WTC11 (cell line): Measurements from ENCODE around the gene MORC2. TPM values are rescaled to one million over a fixed set of nuclear protein-coding genes. Genes with fewer than 3 reads are reported as not detected.

Source experiments
- ATAC-seq: fragments of 200-7000 bp; cut with Tn5 transposase; 2 replicates; pipeline ENCODE4 v1.10.0; 2021; ENCODE audit warnings: mild to moderate bottlenecking, moderate library complexity
- CTCF ChIA-PET: fragments of 300-600 bp; sonication (Branson Sonifier 250); formaldehyde crosslinking; loops from one replicate; lab custom pipeline; 2021; ENCODE audit warnings: antibody characterized with exemption; lab: Charles Lee
- POLR2A ChIA-PET: fragments of 350-600 bp; sonication (Branson Sonifier 250); formaldehyde crosslinking; loops from one replicate; lab custom pipeline; 2021; ENCODE audit warnings: antibody characterized with exemption; lab: Charles Lee
- DNase-seq: peaks from one replicate; pipeline ENCODE4 v3.0.0; 2021; ENCODE audit warnings: low spot score
- H3K27ac Mint-ChIP-seq: 2 replicates; pipeline ENCODE4 v1.8.0; 2021; ENCODE audit warnings: mixed read lengths
- H3K27me3 Mint-ChIP-seq: 2 replicates; pipeline ENCODE4 v1.8.0; 2021; ENCODE audit warnings: low read depth, mild to moderate bottlenecking, moderate library complexity, mixed read lengths
- H3K36me3 Mint-ChIP-seq: 2 replicates; pipeline ENCODE4 v1.8.0; 2021; ENCODE audit warnings: mixed read lengths
- H3K4me1 Mint-ChIP-seq: 2 replicates; pipeline ENCODE4 v1.8.0; 2022; ENCODE audit warnings: mixed read lengths
- H3K4me3 Mint-ChIP-seq: 2 replicates; pipeline ENCODE4 v1.8.0; 2021; ENCODE audit warnings: mild to moderate bottlenecking, moderate library complexity, mixed read lengths
- H3K9me3 Mint-ChIP-seq: 2 replicates; pipeline ENCODE4 v1.8.0; 2021; ENCODE audit warnings: mixed read lengths
- CBFB ChIP-seq: sonication (generic); formaldehyde crosslinking; IDR thresholded peaks from 2 replicates; pipeline ENCODE4 v1.8.1; 2022; ENCODE audit warnings: mild to moderate bottlenecking, low read depth, missing genetic modification reagents
- CREB1 ChIP-seq: sonication (generic); formaldehyde crosslinking; IDR thresholded peaks from 2 replicates; pipeline ENCODE4 v1.8.0; 2023; ENCODE audit warnings: mild to moderate bottlenecking, missing genetic modification reagents
- IRF2 ChIP-seq: sonication (generic); formaldehyde crosslinking; IDR thresholded peaks from 2 replicates; pipeline ENCODE4 v1.8.0; 2022; ENCODE audit warnings: low read depth, missing genetic modification reagents, borderline replicate concordance
- KAT7 ChIP-seq: sonication (generic); formaldehyde crosslinking; IDR thresholded peaks from 2 replicates; pipeline ENCODE4 v1.8.1; 2023; ENCODE audit warnings: missing genetic modification reagents, mild to moderate bottlenecking, borderline replicate concordance
- NFYB ChIP-seq: sonication (generic); formaldehyde crosslinking; conservative IDR thresholded peaks from 2 replicates; pipeline ENCODE4 v1.8.0; 2022; ENCODE audit warnings: low read depth, missing genetic modification reagents
- ZNF121 ChIP-seq: sonication (generic); formaldehyde crosslinking; IDR thresholded peaks from 2 replicates; pipeline ENCODE4 v1.8.0; 2023; ENCODE audit warnings: missing genetic modification reagents
- ZNF232 ChIP-seq: sonication (generic); formaldehyde crosslinking; IDR thresholded peaks from 2 replicates; pipeline ENCODE4 v1.8.0; 2022; ENCODE audit warnings: mild to moderate bottlenecking, missing genetic modification reagents
- ZNF416 ChIP-seq: fragments of 250-450 bp; sonication (Bioruptor Pico); IDR thresholded peaks from 2 replicates; pipeline ENCODE4 v1.9.0; 2021; ENCODE audit warnings: mild to moderate bottlenecking, inconsistent platforms
- ZNF423 ChIP-seq: fragments of 250-450 bp; sonication (Bioruptor Pico); IDR thresholded peaks from 2 replicates; pipeline ENCODE4 v2.1.2; 2022; ENCODE audit warnings: mild to moderate bottlenecking, moderate library complexity
- total RNA-seq: library from RNA; stranded (reverse); gene quantifications from 3 replicates; pipeline ENCODE4 v1.2.3, GENCODE V29; 2021
- TF ChIP-seq, protein P1 (sequence below): sonication (generic); formaldehyde crosslinking; IDR thresholded peaks from 2 replicates; pipeline ENCODE4 v1.8.0; 2022; ENCODE audit warnings: mild to moderate bottlenecking, missing genetic modification reagents
- TF ChIP-seq, protein P2 (sequence below): fragments of 250-450 bp; sonication (Bioruptor Pico); IDR thresholded peaks from 2 replicates; pipeline ENCODE4 v1.9.0; 2021; ENCODE audit warnings: mild to moderate bottlenecking, borderline replicate concordance
- TF ChIP-seq, protein P3 (sequence below): sonication (generic); formaldehyde crosslinking; IDR thresholded peaks from 2 replicates; pipeline ENCODE4 v1.8.1; 2023; ENCODE audit warnings: mild to moderate bottlenecking, missing genetic modification reagents
- TF ChIP-seq, protein P4 (sequence below): fragments of 250-450 bp; sonication (Bioruptor Pico); IDR thresholded peaks from 2 replicates; pipeline ENCODE4 v1.9.0; 2021; ENCODE audit warnings: mild to moderate bottlenecking
- TF ChIP-seq, protein P5 (sequence below): sonication (generic); formaldehyde crosslinking; IDR thresholded peaks from 2 replicates; pipeline ENCODE4 v1.8.1; 2022; ENCODE audit warnings: mild to moderate bottlenecking, missing genetic modification reagents, moderate library complexity, borderline replicate concordance

MORC2 gene
- total RNA-seq, 1 experiment from 2014 or later: 62.3 TPM

DNA sequence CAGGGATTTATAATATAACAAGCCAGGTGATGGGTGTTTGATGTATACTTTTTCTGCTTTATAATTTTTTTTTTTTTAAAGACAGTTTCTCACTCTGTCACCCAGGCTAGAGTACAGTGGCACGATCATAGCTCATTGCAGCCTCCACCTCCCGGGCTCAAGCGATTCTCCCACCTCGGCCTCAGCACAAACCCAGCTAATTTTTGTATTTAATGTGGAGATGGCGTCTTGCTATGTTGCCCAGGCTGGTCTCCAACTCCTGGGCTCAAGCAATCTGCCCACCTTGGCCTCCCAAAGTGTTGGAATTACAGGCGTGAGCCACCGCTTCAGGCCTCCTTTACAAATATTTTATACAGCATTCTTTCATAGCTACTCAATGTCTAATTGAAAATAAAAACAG, 48.6 kb downstream of the MORC2 start:
- ChIA-PET CTCF (interaction anchor here (0.7 to 1.2 kb wide), 4 partner anchors 25 to 157 kb away, joined by 3 to 4 read pairs (median 4); no protein-coding TSS in a partner anchor), POLR2A (no interaction called here)
- Mint-ChIP-seq H3K27me3 (peaks cover 2% of the 10 kb centered on the region; the same call in 1 of the 2 replicates), H3K27ac (no peak overlapping the region), H3K4me3 (no peak overlapping the region), H3K4me1 (peaks cover 4% of the 10 kb centered on the region; the same call in 1 of the 2 replicates), H3K9me3 (peaks cover 14% of the 10 kb centered on the region), H3K36me3 (peaks cover 27% of the 10 kb centered on the region)
- no peak for DNase-seq
- ATAC-seq: no peak
- peak; percentile 70; the same call in 1 of the 2 replicates for TF ChIP-seq ZNF121 (CRISPR knock-in tag)
- TF ChIP-seq, protein P1, sequence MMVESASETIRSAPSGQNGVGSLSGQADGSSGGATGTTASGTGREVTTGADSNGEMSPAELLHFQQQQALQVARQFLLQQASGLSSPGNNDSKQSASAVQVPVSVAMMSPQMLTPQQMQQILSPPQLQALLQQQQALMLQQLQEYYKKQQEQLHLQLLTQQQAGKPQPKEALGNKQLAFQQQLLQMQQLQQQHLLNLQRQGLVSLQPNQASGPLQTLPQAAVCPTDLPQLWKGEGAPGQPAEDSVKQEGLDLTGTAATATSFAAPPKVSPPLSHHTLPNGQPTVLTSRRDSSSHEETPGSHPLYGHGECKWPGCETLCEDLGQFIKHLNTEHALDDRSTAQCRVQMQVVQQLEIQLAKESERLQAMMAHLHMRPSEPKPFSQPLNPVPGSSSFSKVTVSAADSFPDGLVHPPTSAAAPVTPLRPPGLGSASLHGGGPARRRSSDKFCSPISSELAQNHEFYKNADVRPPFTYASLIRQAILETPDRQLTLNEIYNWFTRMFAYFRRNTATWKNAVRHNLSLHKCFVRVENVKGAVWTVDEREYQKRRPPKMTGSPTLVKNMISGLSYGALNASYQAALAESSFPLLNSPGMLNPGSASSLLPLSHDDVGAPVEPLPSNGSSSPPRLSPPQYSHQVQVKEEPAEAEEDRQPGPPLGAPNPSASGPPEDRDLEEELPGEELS (CRISPR knock-in tag): no peak
- TF ChIP-seq CREB1: no peak

GRCh38 chr22:30918761-30919160, 49.8 kb downstream of the MORC2 start:
- H3K36me3 Mint-ChIP-seq: peaks cover 16% of the 10 kb centered on the region
- CTCF ChIA-PET: interaction anchor here (1.2 kb wide), 1 partner anchor 156 kb away, joined by 4 read pairs; no protein-coding TSS in a partner anchor
- TF ChIP-seq, protein P2, sequence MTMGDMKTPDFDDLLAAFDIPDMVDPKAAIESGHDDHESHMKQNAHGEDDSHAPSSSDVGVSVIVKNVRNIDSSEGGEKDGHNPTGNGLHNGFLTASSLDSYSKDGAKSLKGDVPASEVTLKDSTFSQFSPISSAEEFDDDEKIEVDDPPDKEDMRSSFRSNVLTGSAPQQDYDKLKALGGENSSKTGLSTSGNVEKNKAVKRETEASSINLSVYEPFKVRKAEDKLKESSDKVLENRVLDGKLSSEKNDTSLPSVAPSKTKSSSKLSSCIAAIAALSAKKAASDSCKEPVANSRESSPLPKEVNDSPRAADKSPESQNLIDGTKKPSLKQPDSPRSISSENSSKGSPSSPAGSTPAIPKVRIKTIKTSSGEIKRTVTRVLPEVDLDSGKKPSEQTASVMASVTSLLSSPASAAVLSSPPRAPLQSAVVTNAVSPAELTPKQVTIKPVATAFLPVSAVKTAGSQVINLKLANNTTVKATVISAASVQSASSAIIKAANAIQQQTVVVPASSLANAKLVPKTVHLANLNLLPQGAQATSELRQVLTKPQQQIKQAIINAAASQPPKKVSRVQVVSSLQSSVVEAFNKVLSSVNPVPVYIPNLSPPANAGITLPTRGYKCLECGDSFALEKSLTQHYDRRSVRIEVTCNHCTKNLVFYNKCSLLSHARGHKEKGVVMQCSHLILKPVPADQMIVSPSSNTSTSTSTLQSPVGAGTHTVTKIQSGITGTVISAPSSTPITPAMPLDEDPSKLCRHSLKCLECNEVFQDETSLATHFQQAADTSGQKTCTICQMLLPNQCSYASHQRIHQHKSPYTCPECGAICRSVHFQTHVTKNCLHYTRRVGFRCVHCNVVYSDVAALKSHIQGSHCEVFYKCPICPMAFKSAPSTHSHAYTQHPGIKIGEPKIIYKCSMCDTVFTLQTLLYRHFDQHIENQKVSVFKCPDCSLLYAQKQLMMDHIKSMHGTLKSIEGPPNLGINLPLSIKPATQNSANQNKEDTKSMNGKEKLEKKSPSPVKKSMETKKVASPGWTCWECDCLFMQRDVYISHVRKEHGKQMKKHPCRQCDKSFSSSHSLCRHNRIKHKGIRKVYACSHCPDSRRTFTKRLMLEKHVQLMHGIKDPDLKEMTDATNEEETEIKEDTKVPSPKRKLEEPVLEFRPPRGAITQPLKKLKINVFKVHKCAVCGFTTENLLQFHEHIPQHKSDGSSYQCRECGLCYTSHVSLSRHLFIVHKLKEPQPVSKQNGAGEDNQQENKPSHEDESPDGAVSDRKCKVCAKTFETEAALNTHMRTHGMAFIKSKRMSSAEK (CRISPR knock-in tag): no peak
- TF ChIP-seq ZNF121 (CRISPR knock-in tag): no peak
- TF ChIP-seq, protein P3, sequence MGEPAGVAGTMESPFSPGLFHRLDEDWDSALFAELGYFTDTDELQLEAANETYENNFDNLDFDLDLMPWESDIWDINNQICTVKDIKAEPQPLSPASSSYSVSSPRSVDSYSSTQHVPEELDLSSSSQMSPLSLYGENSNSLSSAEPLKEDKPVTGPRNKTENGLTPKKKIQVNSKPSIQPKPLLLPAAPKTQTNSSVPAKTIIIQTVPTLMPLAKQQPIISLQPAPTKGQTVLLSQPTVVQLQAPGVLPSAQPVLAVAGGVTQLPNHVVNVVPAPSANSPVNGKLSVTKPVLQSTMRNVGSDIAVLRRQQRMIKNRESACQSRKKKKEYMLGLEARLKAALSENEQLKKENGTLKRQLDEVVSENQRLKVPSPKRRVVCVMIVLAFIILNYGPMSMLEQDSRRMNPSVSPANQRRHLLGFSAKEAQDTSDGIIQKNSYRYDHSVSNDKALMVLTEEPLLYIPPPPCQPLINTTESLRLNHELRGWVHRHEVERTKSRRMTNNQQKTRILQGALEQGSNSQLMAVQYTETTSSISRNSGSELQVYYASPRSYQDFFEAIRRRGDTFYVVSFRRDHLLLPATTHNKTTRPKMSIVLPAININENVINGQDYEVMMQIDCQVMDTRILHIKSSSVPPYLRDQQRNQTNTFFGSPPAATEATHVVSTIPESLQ (CRISPR knock-in tag): no peak
- no peak for TF ChIP-seq ZNF416 (CRISPR knock-in tag)
- no peak for TF ChIP-seq ZNF423 (CRISPR knock-in tag)
- no peak for TF ChIP-seq ZNF232 (CRISPR knock-in tag)
- TF ChIP-seq IRF2: no peak
- no peak for TF ChIP-seq CBFB (CRISPR knock-in tag)
- no peak for TF ChIP-seq KAT7 (CRISPR knock-in tag)
- TF ChIP-seq, protein P4, sequence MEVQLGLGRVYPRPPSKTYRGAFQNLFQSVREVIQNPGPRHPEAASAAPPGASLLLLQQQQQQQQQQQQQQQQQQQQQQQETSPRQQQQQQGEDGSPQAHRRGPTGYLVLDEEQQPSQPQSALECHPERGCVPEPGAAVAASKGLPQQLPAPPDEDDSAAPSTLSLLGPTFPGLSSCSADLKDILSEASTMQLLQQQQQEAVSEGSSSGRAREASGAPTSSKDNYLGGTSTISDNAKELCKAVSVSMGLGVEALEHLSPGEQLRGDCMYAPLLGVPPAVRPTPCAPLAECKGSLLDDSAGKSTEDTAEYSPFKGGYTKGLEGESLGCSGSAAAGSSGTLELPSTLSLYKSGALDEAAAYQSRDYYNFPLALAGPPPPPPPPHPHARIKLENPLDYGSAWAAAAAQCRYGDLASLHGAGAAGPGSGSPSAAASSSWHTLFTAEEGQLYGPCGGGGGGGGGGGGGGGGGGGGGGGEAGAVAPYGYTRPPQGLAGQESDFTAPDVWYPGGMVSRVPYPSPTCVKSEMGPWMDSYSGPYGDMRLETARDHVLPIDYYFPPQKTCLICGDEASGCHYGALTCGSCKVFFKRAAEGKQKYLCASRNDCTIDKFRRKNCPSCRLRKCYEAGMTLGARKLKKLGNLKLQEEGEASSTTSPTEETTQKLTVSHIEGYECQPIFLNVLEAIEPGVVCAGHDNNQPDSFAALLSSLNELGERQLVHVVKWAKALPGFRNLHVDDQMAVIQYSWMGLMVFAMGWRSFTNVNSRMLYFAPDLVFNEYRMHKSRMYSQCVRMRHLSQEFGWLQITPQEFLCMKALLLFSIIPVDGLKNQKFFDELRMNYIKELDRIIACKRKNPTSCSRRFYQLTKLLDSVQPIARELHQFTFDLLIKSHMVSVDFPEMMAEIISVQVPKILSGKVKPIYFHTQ (CRISPR knock-in tag): no peak
- no peak for TF ChIP-seq NFYB (CRISPR knock-in tag)
- TF ChIP-seq, protein P5, sequence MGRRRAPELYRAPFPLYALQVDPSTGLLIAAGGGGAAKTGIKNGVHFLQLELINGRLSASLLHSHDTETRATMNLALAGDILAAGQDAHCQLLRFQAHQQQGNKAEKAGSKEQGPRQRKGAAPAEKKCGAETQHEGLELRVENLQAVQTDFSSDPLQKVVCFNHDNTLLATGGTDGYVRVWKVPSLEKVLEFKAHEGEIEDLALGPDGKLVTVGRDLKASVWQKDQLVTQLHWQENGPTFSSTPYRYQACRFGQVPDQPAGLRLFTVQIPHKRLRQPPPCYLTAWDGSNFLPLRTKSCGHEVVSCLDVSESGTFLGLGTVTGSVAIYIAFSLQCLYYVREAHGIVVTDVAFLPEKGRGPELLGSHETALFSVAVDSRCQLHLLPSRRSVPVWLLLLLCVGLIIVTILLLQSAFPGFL (CRISPR knock-in tag): no peak
- no peak overlapping the region for H3K4me3 Mint-ChIP-seq
- peaks cover 2% of the 10 kb centered on the region; the same call in 1 of the 2 replicates for H3K27me3 Mint-ChIP-seq
- POLR2A ChIA-PET: no interaction called here
- ATAC-seq (no peak), DNase-seq (no peak)
- peaks cover 4% of the 10 kb centered on the region; the same call in 1 of the 2 replicates for H3K4me1 Mint-ChIP-seq
- peaks cover 14% of the 10 kb centered on the region for H3K9me3 Mint-ChIP-seq
- no peak overlapping the region for H3K27ac Mint-ChIP-seq
